ENCODE results near the gene IRF1.

IRF1 gene

DNA sequence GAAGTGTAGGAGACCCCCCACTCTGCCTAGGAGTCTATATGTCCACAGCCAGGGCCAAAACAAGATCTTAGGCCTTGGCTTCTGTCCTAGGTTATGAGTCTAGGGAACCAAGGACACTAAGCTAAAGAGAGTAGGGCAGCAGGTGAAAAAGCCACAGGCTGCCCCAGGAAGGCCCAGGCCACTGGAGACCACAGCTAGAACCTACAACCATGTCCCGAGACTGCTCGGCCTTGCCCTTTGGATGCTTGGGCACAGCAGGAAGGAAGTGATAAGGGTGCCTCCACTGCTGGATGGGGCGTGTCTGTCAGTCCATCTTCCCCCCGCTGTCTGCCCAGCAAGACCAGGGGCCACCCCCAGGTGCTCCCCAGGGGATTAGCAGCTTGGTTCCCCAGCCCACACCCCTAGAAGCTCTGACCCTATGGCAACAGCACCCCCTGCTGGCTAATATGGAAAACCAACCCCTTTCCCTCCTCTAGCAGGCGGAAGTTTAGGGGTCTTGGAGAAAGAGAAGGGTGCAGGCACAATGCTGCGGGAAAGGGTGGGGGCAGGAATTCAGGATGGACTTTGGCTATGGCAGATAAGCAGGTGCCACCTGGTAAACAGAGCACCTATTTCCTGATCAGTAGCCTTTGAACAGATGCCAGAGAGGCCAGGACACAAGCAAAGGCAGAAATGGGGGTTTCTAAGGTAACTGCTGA is 10.5 kb upstream of the IRF1 start:
- in situ Hi-C loops (cut with MboI; ENCODE audit: low sequenced_read_pairs), result no loop called here

DNA sequence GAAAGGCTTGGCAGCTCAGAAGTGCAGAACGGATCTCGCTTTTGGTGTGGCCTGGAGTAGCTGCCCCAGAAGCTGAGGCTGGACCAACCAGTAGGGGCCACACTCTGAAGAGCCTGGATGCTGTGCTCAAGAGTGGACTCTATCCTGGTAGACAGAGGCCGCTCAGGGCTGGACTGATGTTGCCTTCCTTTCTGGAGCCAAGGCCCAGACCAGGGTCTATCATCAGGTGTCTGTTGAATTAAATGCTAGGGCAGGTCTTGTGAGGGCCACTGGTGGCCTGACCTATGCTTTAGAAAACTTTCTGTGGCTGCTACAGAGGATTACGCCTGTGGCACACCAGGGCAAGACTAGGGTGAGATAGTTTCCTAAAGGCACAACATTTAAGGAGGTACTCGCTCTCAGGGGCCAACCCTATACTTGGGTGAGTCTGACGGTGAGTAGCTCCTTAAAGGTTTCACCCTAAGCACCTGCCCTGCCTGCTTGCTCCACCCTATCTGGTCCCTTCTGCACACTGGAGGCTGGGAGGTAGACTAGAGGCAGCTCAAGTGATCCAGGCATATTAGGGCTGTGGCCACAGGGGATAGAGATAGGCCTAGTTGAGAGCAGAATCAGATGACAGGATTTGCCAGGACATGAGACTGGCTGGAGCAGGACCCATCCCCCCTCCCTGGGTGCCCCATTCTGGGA is 9.8 kb upstream of the IRF1 start:
- in situ Hi-C loops (cut with MboI; ENCODE audit: low sequenced_read_pairs), result no loop called here

DNA sequence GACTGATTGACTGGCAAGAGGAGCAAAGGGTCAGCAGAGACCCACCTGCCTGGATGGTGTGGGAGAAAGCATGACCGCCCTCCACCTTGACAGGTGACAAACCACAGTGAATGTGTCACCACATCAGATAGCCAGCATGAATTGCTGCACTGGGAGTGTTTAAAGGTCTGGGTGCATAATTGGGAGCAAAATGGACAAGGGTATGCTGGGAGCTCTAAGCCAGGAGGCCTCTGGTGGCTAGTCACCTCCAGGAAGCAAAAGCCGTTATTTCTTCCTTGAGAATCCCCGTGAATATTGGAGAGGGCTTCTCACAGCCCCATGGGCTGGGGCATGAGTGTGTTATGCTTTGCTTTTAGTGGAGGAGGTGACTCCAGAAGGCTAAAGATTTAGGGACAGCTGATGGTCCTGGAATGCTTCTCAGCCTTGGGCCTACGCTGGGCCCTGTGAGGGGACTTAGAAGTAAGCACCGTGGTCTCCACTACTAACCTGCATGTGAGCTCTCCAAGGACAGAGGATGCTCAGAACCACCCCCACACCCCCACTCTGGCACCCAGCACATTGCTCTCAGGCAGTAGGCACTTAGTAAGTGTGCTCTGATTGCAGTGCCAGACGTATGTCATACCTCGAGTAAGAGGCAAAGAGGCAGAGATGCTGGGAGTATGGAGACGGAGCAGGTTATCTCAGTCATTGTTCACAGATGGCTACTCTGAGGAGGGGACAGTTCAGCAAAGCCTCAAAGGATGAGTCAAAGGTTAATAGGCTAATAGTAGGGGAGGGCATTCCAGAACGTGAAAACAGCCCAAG is 9.1 kb upstream of the IRF1 start:
- in situ Hi-C loops (cut with MboI; ENCODE audit: low sequenced_read_pairs), result no loop called here

DNA sequence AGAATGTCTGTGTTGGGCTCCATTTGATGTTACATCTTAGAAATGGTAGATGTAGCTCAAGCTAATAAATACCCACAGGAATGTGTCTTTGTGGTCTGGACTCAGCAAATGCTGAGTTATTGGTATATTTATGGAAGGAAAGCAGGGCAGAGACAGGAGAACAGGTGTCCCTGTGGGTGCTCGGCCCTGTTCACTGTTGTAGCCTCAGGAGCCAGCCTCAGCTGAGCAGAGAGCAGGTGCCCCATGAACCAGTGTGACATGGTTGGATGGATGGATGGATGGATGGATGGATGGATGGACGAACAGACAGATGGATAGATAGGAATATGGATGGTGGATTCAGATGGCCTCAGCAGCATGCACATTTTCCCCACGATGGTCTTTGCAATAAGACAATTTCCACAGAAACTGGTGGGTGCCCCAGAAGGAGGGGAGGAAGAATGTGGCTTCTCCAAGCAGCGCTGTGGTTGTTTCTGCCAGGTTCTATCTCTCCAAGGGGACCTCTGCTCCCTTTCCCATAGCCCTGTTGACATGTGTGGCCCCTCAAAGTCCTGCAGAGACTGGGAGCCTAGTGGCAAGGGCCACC is 8.2 kb upstream of the IRF1 start:
- in situ Hi-C loops (cut with MboI; ENCODE audit: low sequenced_read_pairs), result no loop called here

DNA sequence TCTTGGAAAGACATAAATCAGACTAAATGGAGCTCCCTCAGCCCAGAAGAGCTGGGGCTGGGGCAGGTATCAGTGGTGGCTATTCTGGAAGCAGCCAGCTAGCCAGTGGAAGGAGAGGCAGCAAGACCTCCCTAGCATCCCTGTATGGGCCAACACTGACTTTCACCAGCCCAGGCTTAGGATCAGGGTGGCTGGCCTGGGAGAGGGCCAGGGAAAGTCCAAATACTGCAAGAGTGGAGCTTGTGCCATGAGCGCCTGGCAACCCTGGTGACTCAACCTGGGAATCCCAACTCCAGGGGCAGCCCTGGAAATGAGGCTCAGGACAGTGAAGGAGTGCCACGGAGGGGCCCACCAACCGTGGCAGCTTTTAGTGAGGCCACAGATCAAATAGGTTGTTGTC is 7.6 kb upstream of the IRF1 start:
- in situ Hi-C loops (cut with MboI; ENCODE audit: low sequenced_read_pairs), result no loop called here

DNA sequence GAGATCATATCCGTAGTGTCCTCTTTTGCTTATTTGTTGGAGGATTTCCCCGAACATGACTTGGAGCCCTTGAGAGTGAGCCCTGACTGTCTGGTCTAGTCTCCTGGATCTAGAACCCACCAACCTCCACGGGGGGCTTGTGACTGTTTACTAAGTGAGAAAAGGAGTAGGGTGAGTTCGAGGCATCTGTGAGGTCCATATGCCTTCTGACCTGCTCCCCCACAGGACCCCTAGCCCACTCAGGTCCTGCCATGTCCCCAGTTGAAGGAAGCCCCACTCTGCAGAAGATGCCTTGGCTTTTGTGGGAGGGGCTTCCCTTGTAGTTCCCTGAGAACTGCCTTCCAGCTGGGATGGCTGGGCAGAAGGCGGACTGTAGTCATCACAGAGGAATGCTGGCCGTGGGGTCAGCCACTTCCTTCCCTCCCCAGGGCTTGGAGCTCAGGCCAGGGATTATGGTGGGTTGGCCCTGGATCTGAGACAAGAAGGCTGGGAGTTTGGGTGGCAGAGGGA is 7.0 kb upstream of the IRF1 start:
- in situ Hi-C loops (cut with MboI; ENCODE audit: low sequenced_read_pairs), result no loop called here

DNA sequence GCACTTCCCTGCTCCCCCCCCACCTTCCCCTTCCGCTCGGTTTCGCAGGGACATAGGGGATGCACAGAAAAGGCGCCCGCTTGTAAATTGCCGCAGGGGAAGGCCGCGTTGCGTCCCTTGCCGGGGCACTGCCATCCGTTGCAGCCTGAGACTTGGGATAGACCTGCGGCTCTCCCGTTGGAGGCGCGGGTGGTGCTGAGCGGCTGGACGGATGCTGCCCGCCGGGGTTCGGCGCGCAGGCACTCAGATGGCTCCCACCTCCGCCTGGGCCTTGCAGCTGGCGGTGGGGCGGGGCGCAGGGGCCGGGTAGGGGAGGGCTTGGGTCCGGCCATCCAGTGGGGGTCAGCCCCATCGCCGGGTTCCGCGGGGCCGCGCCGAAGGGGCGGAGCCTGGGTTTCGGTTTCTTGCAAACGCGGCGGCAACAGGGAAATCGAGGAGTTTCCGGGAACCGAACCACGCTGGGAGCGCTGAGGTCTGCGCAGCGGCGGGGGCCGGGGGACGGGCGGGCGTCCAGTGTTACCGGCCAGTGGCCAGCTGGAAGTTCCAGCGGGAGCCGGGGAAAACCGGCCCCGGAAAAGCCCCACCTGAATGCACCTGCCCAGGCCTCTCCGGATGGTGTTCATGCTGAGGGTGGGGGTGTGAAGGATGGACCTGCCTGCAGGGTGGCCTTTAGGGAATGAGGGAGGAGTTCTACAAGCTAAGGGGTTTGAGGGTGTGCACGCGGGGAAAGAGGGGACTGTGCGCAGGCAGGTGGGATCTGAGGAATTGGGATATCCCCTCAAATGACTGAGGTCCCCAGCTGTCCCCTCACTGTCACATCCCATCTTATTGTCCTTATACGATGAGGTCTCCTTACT is 6.3 kb upstream of the IRF1 start:
- in situ Hi-C loops (cut with MboI; ENCODE audit: low sequenced_read_pairs), result no loop called here

DNA sequence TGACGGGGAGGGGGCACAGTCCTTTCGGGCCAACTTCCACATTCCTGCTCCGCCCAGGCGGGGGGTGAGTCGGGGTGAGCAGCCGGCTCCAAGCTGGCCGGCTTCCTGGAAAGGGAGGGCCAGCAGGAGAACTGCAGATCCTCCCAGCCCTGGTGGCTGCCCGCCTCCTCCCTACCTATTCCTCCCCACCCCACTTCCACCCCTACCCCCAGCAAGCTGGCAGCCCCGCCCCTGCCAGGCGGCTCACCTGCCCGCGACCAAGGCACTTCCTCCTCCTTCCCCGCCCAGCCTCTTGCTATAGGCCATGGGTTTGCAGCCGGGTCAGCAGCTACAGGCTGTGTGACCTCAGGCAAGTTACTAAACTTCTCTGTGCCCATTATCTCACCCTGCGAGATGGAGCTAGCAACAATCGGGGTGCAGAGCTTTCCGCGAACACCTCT is 5.6 kb upstream of the IRF1 start:
- in situ Hi-C loops (cut with MboI; ENCODE audit: low sequenced_read_pairs), result no loop called here

DNA sequence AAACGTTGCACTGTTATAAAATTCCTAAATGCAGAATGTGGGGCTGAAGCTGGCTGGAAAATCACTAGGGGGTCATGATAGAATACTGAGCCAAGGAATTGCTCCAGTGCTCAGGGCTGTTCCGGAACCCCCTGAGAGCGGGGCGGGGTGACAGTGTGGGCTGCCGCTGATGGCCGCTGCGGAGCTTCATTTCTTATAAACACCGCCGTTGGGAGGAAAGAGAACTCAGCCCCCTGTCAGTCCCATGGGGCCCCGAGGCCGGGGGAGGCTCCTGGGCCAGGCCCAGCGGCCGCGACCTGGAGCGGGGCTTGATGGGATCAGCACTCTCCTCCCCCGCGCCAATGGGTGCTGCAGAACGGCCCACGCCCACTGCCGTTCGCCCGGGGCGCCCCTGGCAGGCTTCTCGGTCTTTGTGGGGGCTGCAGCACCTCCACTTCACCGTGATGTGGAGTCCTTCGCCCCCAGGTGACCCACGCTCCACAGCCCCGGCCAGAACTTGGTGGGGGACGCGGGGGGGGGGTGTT is 5.2 kb upstream of the IRF1 start:
- in situ Hi-C loops (cut with MboI; ENCODE audit: low sequenced_read_pairs), result no loop called here

DNA sequence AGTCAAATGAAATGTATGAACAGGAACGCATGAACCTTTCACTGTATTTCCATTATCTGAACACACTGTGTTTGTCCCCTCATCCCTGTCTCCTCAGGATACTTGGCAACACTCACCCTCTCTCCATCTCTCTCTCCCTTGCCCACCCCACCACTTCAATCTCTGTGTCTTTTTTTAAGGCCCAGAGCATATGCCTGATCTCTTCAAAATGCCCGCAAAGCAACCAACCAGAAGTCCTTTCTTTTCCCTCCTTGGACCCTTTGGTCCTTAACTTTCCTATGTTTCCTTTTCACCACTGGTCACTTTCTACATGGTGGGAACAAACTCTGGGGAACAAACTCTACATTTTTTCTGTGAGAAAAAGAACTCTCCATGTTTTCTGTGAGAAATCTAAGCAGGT is 3.2 kb upstream of the IRF1 start:
- in situ Hi-C loops (cut with MboI; ENCODE audit: low sequenced_read_pairs), result no loop called here

DNA sequence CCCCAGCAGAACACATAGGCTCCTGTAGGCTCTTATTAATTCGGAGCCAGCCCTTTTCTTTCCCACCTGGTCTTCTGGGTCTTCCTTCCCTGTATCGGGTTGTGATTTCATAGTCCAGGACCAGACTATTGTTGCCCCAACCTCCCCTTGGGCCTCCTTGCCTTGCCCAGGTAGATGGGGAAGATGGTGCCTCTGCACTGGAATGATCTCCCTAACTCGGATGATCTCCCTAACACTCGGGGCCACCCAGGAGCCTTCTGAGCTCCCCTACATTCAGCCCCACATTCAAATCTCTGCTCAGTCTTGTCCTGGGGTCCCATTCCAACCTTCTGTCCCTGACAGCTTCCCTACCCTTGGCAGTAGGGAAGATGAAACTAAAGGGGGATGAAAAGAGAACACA is 2.7 kb upstream of the IRF1 start:
- in situ Hi-C loops (cut with MboI; ENCODE audit: low sequenced_read_pairs), result no loop called here

DNA sequence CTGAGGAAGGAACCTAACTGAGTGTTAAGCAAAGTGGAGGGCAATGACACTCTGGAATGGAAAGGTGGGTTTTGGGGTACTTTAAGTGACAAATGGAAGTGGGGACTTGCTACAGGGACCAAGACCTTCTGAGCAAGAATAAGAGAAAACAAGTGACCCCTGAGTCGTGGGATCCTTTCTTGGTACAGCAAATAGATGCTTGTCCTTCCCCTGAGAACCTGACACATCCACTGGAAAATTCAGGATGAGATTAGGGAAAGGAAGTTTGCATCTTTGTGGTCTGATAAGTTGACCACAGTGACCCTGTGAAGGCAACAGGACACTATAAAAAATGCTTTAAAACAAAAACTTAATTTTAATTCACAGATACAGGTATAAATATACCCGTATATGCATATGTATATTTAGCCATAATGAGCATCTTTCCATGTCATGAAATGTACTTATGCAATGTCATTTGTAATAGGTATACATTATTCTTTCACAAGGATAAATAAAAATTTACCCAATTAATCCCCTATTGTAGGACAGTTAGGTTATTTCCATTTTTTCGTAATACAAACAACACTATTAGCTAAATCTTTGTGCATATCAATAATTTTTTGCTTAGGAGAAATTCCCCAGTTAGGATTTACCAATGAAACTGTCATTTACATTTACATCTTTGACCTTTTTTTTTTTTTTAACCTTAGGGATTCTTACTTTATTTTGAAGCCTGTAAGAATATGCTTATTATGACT is 2.0 kb upstream of the IRF1 start:
- in situ Hi-C loops (cut with MboI; ENCODE audit: low sequenced_read_pairs), result no loop called here

DNA sequence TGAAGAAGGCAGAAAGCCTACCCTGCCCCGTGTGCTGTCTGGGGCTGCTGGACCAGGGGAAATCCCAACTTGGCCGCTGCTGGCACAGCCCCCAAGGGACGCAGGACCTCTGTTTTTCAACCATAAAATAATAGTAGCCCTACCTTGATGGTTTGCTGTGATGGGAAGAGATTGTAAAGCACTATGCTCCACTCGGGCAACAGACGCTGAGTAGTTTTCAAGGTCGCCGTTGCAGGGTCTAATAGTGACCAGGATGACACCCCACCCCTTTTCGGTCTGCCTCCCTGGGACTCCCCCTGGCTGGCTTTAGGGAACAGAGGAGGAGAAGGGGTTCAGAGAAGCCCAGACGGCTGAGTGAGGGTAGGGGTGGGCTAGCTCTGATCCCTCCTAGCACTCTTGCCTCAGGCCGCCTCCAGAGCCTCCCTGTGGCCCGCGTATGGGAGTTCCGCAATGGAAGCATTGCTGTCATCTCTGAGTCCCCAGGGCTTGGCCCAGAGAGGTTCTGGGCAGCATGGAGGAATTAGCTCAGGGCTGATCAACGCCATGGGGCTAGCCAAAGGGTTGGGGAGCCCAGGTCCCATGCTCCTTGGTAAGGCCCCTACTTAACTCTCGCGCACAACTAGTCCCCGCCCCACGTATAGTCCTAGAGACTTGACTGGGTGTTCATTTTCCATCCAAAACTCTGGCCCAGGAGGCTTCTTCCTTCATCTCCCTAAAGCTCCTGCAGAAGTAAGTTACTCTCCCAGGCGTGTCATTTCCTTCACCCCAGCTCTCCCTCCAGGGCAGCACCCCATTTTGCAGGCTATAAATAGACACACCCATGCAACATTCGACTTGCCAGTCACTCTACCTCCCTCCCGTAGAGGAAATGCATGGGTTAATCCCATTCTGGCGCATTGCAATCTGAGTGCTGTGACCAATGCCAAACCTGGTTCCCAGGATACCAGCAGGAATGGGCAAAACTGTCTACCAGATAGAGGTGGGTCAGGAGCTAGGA is 1.1 kb upstream of the IRF1 start:
- in situ Hi-C loops (cut with MboI; ENCODE audit: low sequenced_read_pairs), result no loop called here

DNA sequence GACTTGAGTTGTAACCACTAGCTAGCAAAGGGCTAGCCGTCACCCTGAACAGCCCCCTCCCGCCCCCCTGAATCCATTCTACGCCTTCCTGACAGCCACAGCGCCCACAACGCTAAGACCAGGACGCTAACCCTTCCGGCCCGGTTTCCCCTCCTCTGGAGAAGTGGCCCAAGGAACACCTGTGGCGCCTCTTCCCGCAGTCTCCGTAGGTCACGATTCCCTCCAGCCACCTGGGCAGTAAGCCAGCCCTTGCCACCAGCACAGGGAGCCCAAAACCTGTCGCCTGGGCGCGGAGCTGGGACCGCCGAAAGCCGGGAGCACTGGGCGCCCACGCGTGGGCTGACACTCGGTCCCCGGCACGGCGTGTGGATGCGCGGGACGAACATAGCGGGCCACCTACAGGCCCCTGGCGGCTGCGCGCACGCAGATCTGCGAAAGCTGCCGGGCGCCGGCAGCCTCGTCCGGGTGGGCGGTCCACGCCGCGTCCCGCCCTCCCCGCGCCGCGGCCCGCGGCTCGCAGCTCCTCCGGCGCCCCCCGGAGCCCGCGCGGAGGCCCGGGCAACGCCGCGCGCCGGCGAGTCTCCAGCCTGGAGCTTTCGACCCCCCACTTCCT is 596 bp downstream of the IRF1 start:
- in situ Hi-C loops (cut with MboI; ENCODE audit: low sequenced_read_pairs), result no loop called here

DNA sequence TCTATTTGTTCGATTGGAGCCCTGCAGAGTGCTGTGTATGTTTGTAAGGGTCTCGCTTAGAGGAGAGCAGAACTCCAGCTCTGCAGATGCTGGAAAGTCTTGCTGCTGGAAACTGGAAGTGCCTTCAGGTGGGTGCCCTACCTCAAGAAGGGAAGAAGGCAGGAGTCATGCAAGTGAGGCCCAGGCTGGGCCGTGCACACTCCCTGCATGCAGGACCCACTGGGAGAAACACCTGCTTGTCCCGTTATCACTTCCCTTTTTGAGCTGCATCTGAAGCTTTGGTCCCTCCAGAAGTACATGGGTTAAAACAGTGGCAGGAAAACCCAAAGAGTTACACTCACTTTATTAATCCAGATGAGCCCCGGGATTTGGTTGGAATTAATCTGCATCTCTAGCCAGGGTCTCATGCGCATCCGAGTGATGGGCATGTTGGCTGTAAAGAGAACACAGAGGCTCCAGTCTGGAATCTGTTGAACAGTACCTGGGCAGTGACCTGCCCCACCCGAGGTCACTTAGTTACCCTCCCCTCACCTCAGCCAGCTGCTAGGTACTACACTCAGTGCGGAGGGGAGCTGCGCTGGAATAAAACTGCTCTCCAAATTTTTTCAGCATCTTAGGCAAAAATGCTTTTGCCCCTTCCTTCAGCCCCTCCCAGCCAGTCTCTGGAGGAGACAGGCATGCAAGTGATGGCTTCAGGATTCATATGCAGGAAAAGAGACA is 1.4 kb downstream of the IRF1 start:
- in situ Hi-C loops (cut with MboI; ENCODE audit: low sequenced_read_pairs), result no loop called here

DNA sequence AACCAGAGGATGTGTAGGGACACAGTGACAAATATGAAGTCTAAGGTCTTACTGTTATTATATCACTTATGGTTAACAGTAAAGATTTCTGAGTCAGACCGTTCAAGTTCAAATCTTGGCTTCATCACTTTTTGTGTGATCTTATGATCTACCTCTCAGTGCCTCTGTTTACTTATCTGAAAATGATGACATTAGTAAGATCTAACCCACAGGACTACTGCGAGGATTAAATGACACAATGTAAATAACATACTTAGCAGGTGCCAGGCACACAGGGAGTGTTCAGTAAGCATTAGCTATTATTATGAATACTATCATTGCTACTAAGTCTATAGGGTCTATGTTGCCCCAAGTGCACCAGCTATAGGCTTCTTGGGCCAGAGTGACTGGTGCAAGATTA is 2.0 kb downstream of the IRF1 start:
- in situ Hi-C loops (cut with MboI; ENCODE audit: low sequenced_read_pairs), result no loop called here

DNA sequence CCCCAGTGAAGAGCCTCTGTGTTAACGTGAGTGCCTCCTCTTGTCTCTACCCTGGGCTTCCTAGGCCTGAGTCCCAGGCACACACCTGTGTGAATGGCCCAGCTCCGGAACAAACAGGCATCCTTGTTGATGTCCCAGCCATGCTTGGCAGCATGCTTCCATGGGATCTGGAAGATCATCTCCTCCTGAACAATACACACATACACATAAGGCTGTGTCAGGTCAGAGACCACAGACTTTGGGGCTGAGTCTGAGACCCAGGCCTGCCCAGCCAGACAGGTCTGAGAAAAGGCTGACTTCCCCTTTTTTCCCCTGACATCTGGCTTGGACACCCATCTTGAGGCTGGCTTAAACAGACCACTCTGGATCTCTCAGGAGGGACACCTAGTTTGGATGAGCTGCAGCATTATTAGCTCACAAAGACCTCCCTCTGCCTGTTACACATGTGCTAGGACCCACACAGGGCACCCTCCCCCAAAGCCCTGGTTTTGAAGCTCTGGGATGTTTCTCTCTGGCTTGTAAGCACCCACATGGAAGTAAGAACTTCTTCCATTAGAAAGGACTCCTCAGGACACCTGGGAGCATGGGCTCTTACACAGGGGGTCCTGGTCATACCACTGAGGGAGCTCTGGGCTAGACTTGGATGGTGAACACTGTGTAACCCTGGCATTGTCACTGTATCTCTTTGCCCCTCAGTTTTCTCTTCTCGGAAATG is 2.6 kb downstream of the IRF1 start:
- in situ Hi-C loops (cut with MboI; ENCODE audit: low sequenced_read_pairs), result no loop called here
